H1 (cell line): ENCODE measurements around the gene SLC27A1.

Experiments used
- CTCF ChIP-seq, 3 experiments: IDR thresholded peaks; 1 replicate in 2 of 3; 2 replicates in 1 of 3; pipeline versions ENCODE4 v1.5.1 to v1.6.1; 2011; ENCODE audit warnings: low read length in 3 of 3, mild to moderate bottlenecking in 3 of 3, inconsistent platforms in 2 of 3, low read depth in 1 of 3, moderate library complexity in 1 of 3; ENCODE audit not compliant: insufficient read depth in 1 of 3; ENCODE audit errors: control extremely low read depth in 1 of 3
- EP300 ChIP-seq, 2 experiments: IDR thresholded peaks; 1 replicate in 1 of 2; 2 replicates in 1 of 2; pipeline ENCODE4 v1.6.1; 2011 to 2012; ENCODE audit warnings: low read depth in 2 of 2, low read length in 2 of 2, mild to moderate bottlenecking in 2 of 2, borderline replicate concordance in 1 of 2, inconsistent platforms in 1 of 2, moderate library complexity in 1 of 2
- EZH2 ChIP-seq: fragments of 200-600 bp; sonication (generic); IDR thresholded peaks from 2 replicates; pipeline ENCODE4 v1.7.1; 2012; ENCODE audit warnings: low read depth, mild to moderate bottlenecking, moderate library complexity, low read length, inconsistent platforms; ENCODE audit not compliant: severe bottlenecking
- HDAC2 ChIP-seq, 2 experiments: fragments of 300-600 bp in 1 of 2; sonication (generic) in 1 of 2; IDR thresholded peaks; 2 replicates each; pipeline ENCODE4 v1.6.1; 2011 to 2012; ENCODE audit warnings: low read depth in 2 of 2, low read length in 2 of 2, mild to moderate bottlenecking in 2 of 2, moderate library complexity in 2 of 2, borderline replicate concordance in 1 of 2, inconsistent platforms in 1 of 2
- JUND ChIP-seq: IDR thresholded peaks from 2 replicates; pipeline ENCODE4 v1.6.1; 2011; ENCODE audit warnings: mild to moderate bottlenecking, improper control_type of control experiment, low read length
- KDM1A ChIP-seq: fragments of 200-600, 300-600 bp; sonication (generic); IDR thresholded peaks from 2 replicates; pipeline ENCODE4 v1.7.1; 2016; ENCODE audit warnings: mild to moderate bottlenecking, low read length, borderline replicate concordance
- MAFK ChIP-seq: IDR thresholded peaks from 2 replicates; pipeline ENCODE4 v1.6.1; 2012; ENCODE audit warnings: low read depth, mild to moderate bottlenecking, improper control_type of control experiment, low read length
- MAX ChIP-seq: IDR thresholded peaks from 2 replicates; pipeline ENCODE4 v1.6.1; 2012; ENCODE audit warnings: inconsistent platforms
- POLR2A ChIP-seq, 2 experiments: IDR thresholded peaks; 1 replicate in 1 of 2; 2 replicates in 1 of 2; pipeline ENCODE4 v1.6.1; 2011; ENCODE audit warnings: low read depth in 2 of 2, low read length in 2 of 2, mild to moderate bottlenecking in 2 of 2; ENCODE audit errors: control extremely low read depth in 1 of 2
- POLR2AphosphoS5 ChIP-seq: IDR thresholded peaks from 2 replicates; pipeline ENCODE4 v1.6.1; 2011; ENCODE audit warnings: low read depth, low read length
- SIN3A ChIP-seq, 2 experiments: IDR thresholded peaks in 1 of 2; conservative IDR thresholded peaks in 1 of 2; 2 replicates each; pipeline ENCODE4 v1.6.1; 2011 to 2012; ENCODE audit warnings: low read length in 2 of 2, improper control_type of control experiment in 1 of 2, low read depth in 1 of 2, mild to moderate bottlenecking in 1 of 2
- TBP ChIP-seq: IDR thresholded peaks from 2 replicates; pipeline ENCODE4 v1.6.1; 2011; ENCODE audit warnings: low read depth, low read length, improper control_type of control experiment
- TEAD4 ChIP-seq: IDR thresholded peaks from 2 replicates; pipeline ENCODE4 v1.6.1; 2012; ENCODE audit warnings: low read depth, low read length, inconsistent platforms, mixed read lengths
- TF ChIP-seq, protein P1 (sequence below): IDR thresholded peaks from 2 replicates; pipeline ENCODE4 v1.6.1; 2012; ENCODE audit warnings: low read length, inconsistent platforms

GRCh38 chr19:17481986-17482385 is 11.7 kb downstream of the SLC27A1 start:
- TF ChIP-seq HDAC2 (IDR thresholded peaks at IDR 0.05; ENCODE audit: borderline replicate concordance in 1 of 2, low read depth in 2 of 2, low read length in 2 of 2) (no peak), CTCF (IDR thresholded peaks at IDR 0.05; ENCODE audit: control extremely low read depth in 1 of 3, insufficient read depth in 1 of 3, low read depth in 1 of 3, low read length in 3 of 3) (no peak), MAFK (no peak), POLR2A (IDR thresholded peaks at IDR 0.05; ENCODE audit: control extremely low read depth in 1 of 2, low read depth in 2 of 2, low read length in 2 of 2) (no peak), POLR2AphosphoS5 (no peak), SIN3A (conservative IDR thresholded peaks at IDR 0.05 in 1 of 2, IDR thresholded peaks at IDR 0.05 in 1 of 2; ENCODE audit: low read depth in 1 of 2, low read length in 2 of 2) (no peak), KDM1A (no peak), EZH2 (no peak), TEAD4 (no peak), JUND (no peak), MAX (no peak), EP300 (IDR thresholded peaks at IDR 0.05; ENCODE audit: borderline replicate concordance in 1 of 2, low read depth in 2 of 2, low read length in 2 of 2) (no peak), TBP (no peak)
- TF ChIP-seq, protein P1, sequence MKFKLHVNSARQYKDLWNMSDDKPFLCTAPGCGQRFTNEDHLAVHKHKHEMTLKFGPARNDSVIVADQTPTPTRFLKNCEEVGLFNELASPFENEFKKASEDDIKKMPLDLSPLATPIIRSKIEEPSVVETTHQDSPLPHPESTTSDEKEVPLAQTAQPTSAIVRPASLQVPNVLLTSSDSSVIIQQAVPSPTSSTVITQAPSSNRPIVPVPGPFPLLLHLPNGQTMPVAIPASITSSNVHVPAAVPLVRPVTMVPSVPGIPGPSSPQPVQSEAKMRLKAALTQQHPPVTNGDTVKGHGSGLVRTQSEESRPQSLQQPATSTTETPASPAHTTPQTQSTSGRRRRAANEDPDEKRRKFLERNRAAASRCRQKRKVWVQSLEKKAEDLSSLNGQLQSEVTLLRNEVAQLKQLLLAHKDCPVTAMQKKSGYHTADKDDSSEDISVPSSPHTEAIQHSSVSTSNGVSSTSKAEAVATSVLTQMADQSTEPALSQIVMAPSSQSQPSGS, result no peak
